ENCODE data around the gene RGS7BP. TPM values are rescaled to one million over a fixed set of nuclear protein-coding genes. Genes with fewer than 3 reads are reported as not detected.

Gene RGS7BP
- total RNA-seq, 1 experiment from 2014 or later, result not detected

GRCh38 chr5:64637144-64637543 is 131.3 kb downstream of the RGS7BP start:
- H3K79me2 ChIP-seq (ENCODE audit: insufficient read depth, low read length), result no peaks in the 10 kb centered on the region
- no peak for ATAC-seq
- H3K36me3 ChIP-seq (ENCODE audit: control insufficient read depth in 1 of 2, insufficient read depth in 2 of 2, low read length in 2 of 2), result no peaks in the 10 kb centered on the region
- H2AFZ ChIP-seq (ENCODE audit: low read depth, low read length, poor library complexity, severe bottlenecking), result no peak overlapping the region
- ChIA-PET RAD21 (ENCODE audit: low non-redundant PET in 1 of 2, low total read pairs in 2 of 2, uncharacterized antibody in 2 of 2, unreplicated experiment in 2 of 2) (no interaction called here), POLR2A (no interaction called here), CTCF (interaction anchor here (0.7 to 1.9 kb wide), 3 partner anchors 43 to 845 kb away, joined by 3 to 5 read pairs (median 3); no protein-coding TSS in a partner anchor)
- peaks cover 13% of the 10 kb centered on the region; the same call in 1 of the 2 replicates for H3K27me3 ChIP-seq (ENCODE audit: insufficient read depth, low read length)
- H3K27ac ChIP-seq (ENCODE audit: low read depth, low read length), result no peak overlapping the region
- intact Hi-C loops (cut with micrococcal nuclease), result no loop called here
- no peak overlapping the region for H3K9ac ChIP-seq (ENCODE audit: low read length)
- H3K9me3 ChIP-seq (ENCODE audit: control insufficient read depth in 1 of 2, insufficient read depth in 1 of 2, low read depth in 1 of 2, low read length in 2 of 2), result no peaks in the 10 kb centered on the region
- no peak overlapping the region for H3K4me3 ChIP-seq (replicated peaks in 1 of 2; ENCODE audit: low read depth in 1 of 2, low read length in 2 of 2)
- H3K4me2 ChIP-seq (ENCODE audit: low read length), result no peak overlapping the region
- no peaks in the 10 kb centered on the region for H3K4me1 ChIP-seq (ENCODE audit: control insufficient read depth in 1 of 2, insufficient read depth in 2 of 2, low read length in 2 of 2)
- no peaks in the 10 kb centered on the region for H3K9me2 ChIP-seq (ENCODE audit: insufficient read depth)
- no peak for DNase-seq (ENCODE audit: low read depth, low spot score)
- TF ChIP-seq EGR1 (IDR thresholded peaks at IDR 0.05; ENCODE audit: low read depth) (no peak), CEBPB (IDR thresholded peaks at IDR 0.05; ENCODE audit: low read depth) (no peak), RAD21 (IDR thresholded peaks at IDR 0.05; ENCODE audit: low read depth) (no peak), SP1 (IDR thresholded peaks at IDR 0.05; ENCODE audit: low read depth) (no peak), FOSL1 (IDR thresholded peaks at IDR 0.05; ENCODE audit: low read depth) (no peak)
- TF ChIP-seq, protein P1, sequence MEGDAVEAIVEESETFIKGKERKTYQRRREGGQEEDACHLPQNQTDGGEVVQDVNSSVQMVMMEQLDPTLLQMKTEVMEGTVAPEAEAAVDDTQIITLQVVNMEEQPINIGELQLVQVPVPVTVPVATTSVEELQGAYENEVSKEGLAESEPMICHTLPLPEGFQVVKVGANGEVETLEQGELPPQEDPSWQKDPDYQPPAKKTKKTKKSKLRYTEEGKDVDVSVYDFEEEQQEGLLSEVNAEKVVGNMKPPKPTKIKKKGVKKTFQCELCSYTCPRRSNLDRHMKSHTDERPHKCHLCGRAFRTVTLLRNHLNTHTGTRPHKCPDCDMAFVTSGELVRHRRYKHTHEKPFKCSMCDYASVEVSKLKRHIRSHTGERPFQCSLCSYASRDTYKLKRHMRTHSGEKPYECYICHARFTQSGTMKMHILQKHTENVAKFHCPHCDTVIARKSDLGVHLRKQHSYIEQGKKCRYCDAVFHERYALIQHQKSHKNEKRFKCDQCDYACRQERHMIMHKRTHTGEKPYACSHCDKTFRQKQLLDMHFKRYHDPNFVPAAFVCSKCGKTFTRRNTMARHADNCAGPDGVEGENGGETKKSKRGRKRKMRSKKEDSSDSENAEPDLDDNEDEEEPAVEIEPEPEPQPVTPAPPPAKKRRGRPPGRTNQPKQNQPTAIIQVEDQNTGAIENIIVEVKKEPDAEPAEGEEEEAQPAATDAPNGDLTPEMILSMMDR (IDR thresholded peaks at IDR 0.05 in 2 of 3, conservative IDR thresholded peaks at IDR 0.05 in 1 of 3; ENCODE audit: borderline replicate concordance in 1 of 3, insufficient read depth in 1 of 3, low read depth in 2 of 3, low read length in 2 of 3), result no peak
- H4K20me1 ChIP-seq (ENCODE audit: insufficient read depth), result no peaks in the 10 kb centered on the region
- no TSS peak for BruUV-seq (replicated peaks)

- Histone ChIP-seq H3K27me3 (ENCODE audit: insufficient read depth, low read length) (peaks cover 13% of the 10 kb centered on the region; the same call in 1 of the 2 replicates), H3K9me2 (ENCODE audit: insufficient read depth) (no peaks in the 10 kb centered on the region), H3K9ac (ENCODE audit: low read length) (no peak overlapping the region), H3K27ac (ENCODE audit: low read depth, low read length) (no peak overlapping the region), H3K36me3 (ENCODE audit: control insufficient read depth in 1 of 2, insufficient read depth in 2 of 2, low read length in 2 of 2) (no peaks in the 10 kb centered on the region), H4K20me1 (ENCODE audit: insufficient read depth) (no peaks in the 10 kb centered on the region), H3K4me2 (ENCODE audit: low read length) (no peak overlapping the region), H3K79me2 (ENCODE audit: insufficient read depth, low read length) (no peaks in the 10 kb centered on the region), H3K4me1 (ENCODE audit: control insufficient read depth in 1 of 2, insufficient read depth in 2 of 2, low read length in 2 of 2) (no peaks in the 10 kb centered on the region), H3K9me3 (ENCODE audit: control insufficient read depth in 1 of 2, insufficient read depth in 1 of 2, low read depth in 1 of 2, low read length in 2 of 2) (no peaks in the 10 kb centered on the region), H3K4me3 (replicated peaks in 1 of 2; ENCODE audit: low read depth in 1 of 2, low read length in 2 of 2) (no peak overlapping the region), H2AFZ (ENCODE audit: low read depth, low read length, poor library complexity, severe bottlenecking) (no peak overlapping the region)
- ChIA-PET POLR2A (no interaction called here), CTCF (interaction anchor here (0.7 to 1.0 kb wide), 2 partner anchors 42 to 147 kb away, joined by 3 read pairs; no protein-coding TSS in a partner anchor), RAD21 (ENCODE audit: low non-redundant PET in 1 of 2, low total read pairs in 2 of 2, uncharacterized antibody in 2 of 2, unreplicated experiment in 2 of 2) (no interaction called here)
- DNase-seq (ENCODE audit: low read depth, low spot score), result no peak
- BruUV-seq (replicated peaks), result no TSS peak
- intact Hi-C loops (cut with micrococcal nuclease), result no loop called here
- TF ChIP-seq ZFX (IDR thresholded peaks at IDR 0.05) (no peak), CEBPB (IDR thresholded peaks at IDR 0.05; ENCODE audit: low read depth) (no peak), ATF3 (IDR thresholded peaks at IDR 0.05) (no peak), POLR2A (IDR thresholded peaks at IDR 0.05; ENCODE audit: borderline replicate concordance, extremely low read depth, insufficient read depth, insufficient read length) (no peak), SIN3A (IDR thresholded peaks at IDR 0.05; ENCODE audit: low read depth) (no peak), RAD21 (IDR thresholded peaks at IDR 0.05; ENCODE audit: low read depth) (0 out of 2 replicates have a peak, but pooled peaks have one; percentile 6)
- TF ChIP-seq, protein P2, sequence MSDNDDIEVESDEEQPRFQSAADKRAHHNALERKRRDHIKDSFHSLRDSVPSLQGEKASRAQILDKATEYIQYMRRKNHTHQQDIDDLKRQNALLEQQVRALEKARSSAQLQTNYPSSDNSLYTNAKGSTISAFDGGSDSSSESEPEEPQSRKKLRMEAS (IDR thresholded peaks at IDR 0.05), result no peak
- no peak for ATAC-seq
These were observed 132.1 kb downstream of the RGS7BP start for GRCh38 chr5:64637837-64638443.
